HCT116 (cell line): ENCODE measurements around the gene ABHD2. TPM values are rescaled to one million over a fixed set of nuclear protein-coding genes. Genes with fewer than 3 reads are reported as not detected.

ENCODE experiments used
- ATAC-seq: fragments of 200-7000 bp; cut with Tn5 transposase; 2 replicates; pipeline ENCODE4 v1.9.1; 2020; ENCODE audit warnings: mild to moderate bottlenecking, moderate library complexity
- BruUV-seq: library from RNA; stranded (reverse); fragments of 400-500 nt; replicated peaks from 2 replicates; lab custom pipeline; 2021; lab: Mats Ljungman, UMichigan
- CTCF ChIA-PET: fragments of 300-600 bp; sonication (Branson Sonifier 250); formaldehyde crosslinking; loops from one replicate; lab custom pipeline; 2021; ENCODE audit warnings: antibody characterized with exemption; lab: Charles Lee
- POLR2A ChIA-PET: fragments of 300-600, 350-600 bp; sonication (Branson Sonifier 250); formaldehyde crosslinking; loops from one replicate; lab custom pipeline; 2021; ENCODE audit warnings: antibody characterized with exemption; lab: Charles Lee
- RAD21 ChIA-PET, 2 experiments: fragments of 300-600 bp; sonication (Branson Sonifier 250); formaldehyde crosslinking; loops; one replicate each; lab custom pipeline; 2023; ENCODE audit warnings: low total read pairs in 2 of 2; ENCODE audit not compliant: uncharacterized antibody in 2 of 2, unreplicated experiment in 2 of 2, low non-redundant PET in 1 of 2; lab: Charles Lee
- DNase-seq: peaks from one replicate; pipeline ENCODE4 v3.0.0-alpha.2; 2010; ENCODE audit warnings: low read depth, low spot score
- H2AFZ ChIP-seq: fragments of 200-600 bp; shearing (Covaris generic), sonication (generic); 2 replicates; pipeline ENCODE4 v1.6.1; 2017; ENCODE audit warnings: low read depth, mixed run types, mixed read lengths, antibody characterized with exemption, low read length; ENCODE audit not compliant: poor library complexity, severe bottlenecking
- H3K27ac ChIP-seq: 2 replicates; pipeline ENCODE4 v1.5.1; 2012; ENCODE audit warnings: low read depth, low read length
- H3K27me3 ChIP-seq: fragments of 200-600 bp; sonication (generic); 2 replicates; pipeline ENCODE4 v1.6.1; 2016; ENCODE audit warnings: mixed run types, low read length, mixed read lengths; ENCODE audit not compliant: insufficient read depth
- H3K36me3 ChIP-seq, 2 experiments: fragments of 200-500 bp in 1 of 2; fragments of 200-600 bp in 1 of 2; sonication (Bioruptor generic) in 1 of 2; sonication (generic) in 1 of 2; 2 replicates each; pipeline versions ENCODE4 v1.5.1 to v1.6.1; 2014 to 2016; ENCODE audit warnings: low read length in 2 of 2, inconsistent platforms in 1 of 2, mixed read lengths in 1 of 2, mixed run types in 1 of 2; ENCODE audit not compliant: insufficient read depth in 2 of 2, control insufficient read depth in 1 of 2
- H3K4me1 ChIP-seq, 2 experiments: fragments of 200-600 bp in 1 of 2; sonication (generic) in 1 of 2; 2 replicates each; pipeline versions ENCODE4 v1.5.1 to v1.6.1; 2012 to 2017; ENCODE audit warnings: low read length in 2 of 2, inconsistent platforms in 1 of 2, mild to moderate bottlenecking in 1 of 2, mixed read lengths in 1 of 2, mixed run types in 1 of 2, moderate library complexity in 1 of 2; ENCODE audit not compliant: insufficient read depth in 2 of 2, control insufficient read depth in 1 of 2
- H3K4me2 ChIP-seq: fragments of 200-600 bp; sonication (generic); 2 replicates; pipeline ENCODE4 v1.6.1; 2017; ENCODE audit warnings: mixed run types, low read length, mixed read lengths
- H3K4me3 ChIP-seq, 2 experiments: fragments of 200-600 bp in 1 of 2; sonication (generic) in 1 of 2; replicated peaks in 1 of 2; 2 replicates each; pipeline ENCODE4 v1.5.1; 2011 to 2016; ENCODE audit warnings: low read length in 2 of 2, control low read depth in 1 of 2, low read depth in 1 of 2, mild to moderate bottlenecking in 1 of 2, mixed read lengths in 1 of 2, mixed run types in 1 of 2
- H3K79me2 ChIP-seq: fragments of 200-600 bp; sonication (generic); 2 replicates; pipeline ENCODE4 v1.6.1; 2017; ENCODE audit warnings: mild to moderate bottlenecking, mixed run types, low read length, moderate library complexity, mixed read lengths; ENCODE audit not compliant: insufficient read depth
- H3K9ac ChIP-seq: fragments of 200-600 bp; sonication (generic); 2 replicates; pipeline ENCODE4 v1.6.1; 2016; ENCODE audit warnings: low read length, mixed read lengths
- H3K9me2 ChIP-seq: fragments of 200-600 bp; sonication (generic), shearing (Covaris generic); 2 replicates; pipeline ENCODE4 v1.6.1; 2017; ENCODE audit warnings: mixed run types, mild to moderate bottlenecking, moderate library complexity; ENCODE audit not compliant: insufficient read depth
- H3K9me3 ChIP-seq, 2 experiments: fragments of 200-500 bp in 1 of 2; fragments of 200-600 bp in 1 of 2; sonication (Bioruptor generic) in 1 of 2; sonication (generic) in 1 of 2; 2 replicates each; pipeline ENCODE4 v1.6.1; 2014 to 2017; ENCODE audit warnings: low read length in 2 of 2, mixed read lengths in 2 of 2, inconsistent platforms in 1 of 2, low read depth in 1 of 2, mild to moderate bottlenecking in 1 of 2, mixed run types in 1 of 2, moderate library complexity in 1 of 2; ENCODE audit not compliant: control insufficient read depth in 1 of 2, insufficient read depth in 1 of 2
- H4K20me1 ChIP-seq: fragments of 200-600 bp; sonication (generic), shearing (Covaris generic); 2 replicates; pipeline ENCODE4 v1.6.1; 2017; ENCODE audit warnings: mixed run types, mild to moderate bottlenecking, moderate library complexity; ENCODE audit not compliant: insufficient read depth
- CBX3 ChIP-seq: IDR thresholded peaks from 2 replicates; pipeline ENCODE4 v1.6.1; 2012; ENCODE audit warnings: low read depth
- ELF1 ChIP-seq: IDR thresholded peaks from 2 replicates; pipeline ENCODE4 v1.6.1; 2012; ENCODE audit warnings: low read depth, borderline replicate concordance
- EZH2 ChIP-seq: fragments of 200-600 bp; sonication (generic); IDR thresholded peaks from 2 replicates; pipeline ENCODE4 v1.6.1; 2017; ENCODE audit warnings: antibody characterized with exemption, mixed run types
- EZH2phosphoT487 ChIP-seq: fragments of 200-600 bp; IDR thresholded peaks from 2 replicates; pipeline ENCODE4 v1.6.1; 2018; ENCODE audit warnings: antibody characterized with exemption, borderline replicate concordance
- JUND ChIP-seq: IDR thresholded peaks from 2 replicates; pipeline ENCODE4 v1.6.1; 2012
- TCF7L2 ChIP-seq: IDR thresholded peaks from 2 replicates; pipeline ENCODE4 v1.7.0; 2011; ENCODE audit warnings: borderline replicate concordance, inconsistent platforms; ENCODE audit not compliant: insufficient read depth, insufficient read length; ENCODE audit errors: extremely low read depth
- ZFX ChIP-seq: fragments of 450-650 bp; IDR thresholded peaks from 2 replicates; pipeline ENCODE4 v1.6.1; 2017
- intact Hi-C: fragments of 100-400 bp; cut with micrococcal nuclease; formaldehyde crosslinking; loops from 2 replicates; pipeline ENCODE4 v1.10.0; 2022
- total RNA-seq: library from RNA; stranded (reverse); gene quantifications from one replicate; pipeline ENCODE4 v1.2.1, GENCODE V29; 2021; ENCODE audit not compliant: unreplicated experiment
- TF ChIP-seq, protein P1 (sequence below): IDR thresholded peaks from 2 replicates; pipeline ENCODE4 v1.6.1; 2011; ENCODE audit warnings: mild to moderate bottlenecking, low read length, moderate library complexity; ENCODE audit not compliant: insufficient replicate concordance; ENCODE audit errors: extremely low read depth

Gene ABHD2
- total RNA-seq, 1 experiment from 2014 or later = 40.8 TPM

DNA sequence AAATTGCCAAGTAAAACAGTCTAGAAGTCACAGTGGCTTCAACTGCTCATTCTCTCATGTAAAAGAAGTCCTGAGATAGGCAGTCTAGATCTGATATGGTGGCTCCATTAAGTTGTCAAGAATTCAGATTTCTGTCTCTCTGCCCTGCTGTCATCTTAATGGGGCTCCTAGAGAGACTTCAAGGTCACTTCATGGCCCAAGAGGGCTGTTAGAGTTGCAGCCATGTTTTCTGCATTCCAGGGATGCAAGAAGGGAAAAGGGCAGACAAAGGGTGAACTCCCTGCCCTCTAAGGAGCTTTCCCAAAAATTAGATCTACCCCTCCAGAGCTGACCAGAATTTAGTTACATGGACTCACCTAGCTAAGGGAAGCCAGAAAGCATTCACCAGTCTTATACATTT lies 23.1 kb downstream of the ABHD2 start:
- Histone ChIP-seq H3K9me2 (no peaks in the 10 kb centered on the region), H3K4me1 (peaks cover 24 to 44% of the 10 kb centered on the region in 2 experiments), H3K4me2 (peak overlapping the region; percentile 67), H3K36me3 (no peaks in the 10 kb centered on the region), H2AFZ (no peak overlapping the region), H3K27ac (no peak overlapping the region), H3K4me3 (no peak overlapping the region), H3K27me3 (no peaks in the 10 kb centered on the region), H3K9me3 (no peaks in the 10 kb centered on the region), H3K9ac (no peak overlapping the region), H4K20me1 (no peaks in the 10 kb centered on the region; the same call in 1 of the 2 replicates), H3K79me2 (no peaks in the 10 kb centered on the region)
- ChIA-PET CTCF (interaction anchor here (1.1 to 1.2 kb wide), 2 partner anchors 17 to 23 kb away, joined by 3 read pairs; partner anchors contain the start of gene ABHD2), POLR2A (no interaction called here), RAD21 (no interaction called here)
- no TSS peak for BruUV-seq
- intact Hi-C loops = no loop called here
- ATAC-seq = no peak
- DNase-seq = no peak
- TF ChIP-seq EZH2phosphoT487 (no peak), JUND (no peak), EZH2 (no peak), TCF7L2 (no peak), ELF1 (no peak), CBX3 (no peak), ZFX (no peak)
- TF ChIP-seq, protein P1, sequence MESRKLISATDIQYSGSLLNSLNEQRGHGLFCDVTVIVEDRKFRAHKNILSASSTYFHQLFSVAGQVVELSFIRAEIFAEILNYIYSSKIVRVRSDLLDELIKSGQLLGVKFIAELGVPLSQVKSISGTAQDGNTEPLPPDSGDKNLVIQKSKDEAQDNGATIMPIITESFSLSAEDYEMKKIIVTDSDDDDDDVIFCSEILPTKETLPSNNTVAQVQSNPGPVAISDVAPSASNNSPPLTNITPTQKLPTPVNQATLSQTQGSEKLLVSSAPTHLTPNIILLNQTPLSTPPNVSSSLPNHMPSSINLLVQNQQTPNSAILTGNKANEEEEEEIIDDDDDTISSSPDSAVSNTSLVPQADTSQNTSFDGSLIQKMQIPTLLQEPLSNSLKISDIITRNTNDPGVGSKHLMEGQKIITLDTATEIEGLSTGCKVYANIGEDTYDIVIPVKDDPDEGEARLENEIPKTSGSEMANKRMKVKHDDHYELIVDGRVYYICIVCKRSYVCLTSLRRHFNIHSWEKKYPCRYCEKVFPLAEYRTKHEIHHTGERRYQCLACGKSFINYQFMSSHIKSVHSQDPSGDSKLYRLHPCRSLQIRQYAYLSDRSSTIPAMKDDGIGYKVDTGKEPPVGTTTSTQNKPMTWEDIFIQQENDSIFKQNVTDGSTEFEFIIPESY = no peak
